Epithelial cell of esophagus (primary cell): ENCODE data around the gene SCN1A.

ENCODE experiments used
- DNase-seq: peaks from one replicate; pipeline ENCODE4 v3.0.0; 2010; ENCODE audit warnings: low read depth
- H3K4me3 ChIP-seq: 2 replicates; pipeline ENCODE4 v1.5.1; 2011; ENCODE audit warnings: mild to moderate bottlenecking, low read length, control low read depth
- TF ChIP-seq, protein P1 (sequence below): IDR thresholded peaks from 2 replicates; pipeline ENCODE4 v1.5.1; 2011; ENCODE audit warnings: low read depth, mild to moderate bottlenecking, low read length, control low read depth, inconsistent platforms; ENCODE audit not compliant: insufficient read depth; ENCODE audit errors: missing control alignments

The SCN1A gene

DNA sequence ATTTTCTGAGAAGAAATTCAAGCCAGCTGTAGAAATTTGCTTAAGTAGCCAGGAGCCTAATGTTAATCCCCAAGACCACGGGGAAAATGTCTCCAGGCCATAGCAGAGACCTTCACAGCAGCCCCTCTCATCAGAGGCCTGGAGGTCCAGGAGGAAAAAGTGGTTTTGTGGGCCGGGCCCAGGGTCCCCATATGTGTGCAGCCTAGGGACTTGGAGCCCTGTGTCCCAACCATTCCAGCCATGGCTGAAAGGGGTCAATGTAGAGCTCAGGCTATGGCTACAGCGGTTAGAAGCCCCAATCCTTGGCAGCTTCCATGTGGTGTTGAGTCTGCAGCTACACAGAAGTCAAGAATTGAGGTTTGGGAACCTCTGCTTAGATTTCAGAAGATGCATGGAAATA, 160.1 kb downstream of the SCN1A start:
- H3K4me3 ChIP-seq, result no peak overlapping the region
- no peak for DNase-seq
- TF ChIP-seq, protein P1, sequence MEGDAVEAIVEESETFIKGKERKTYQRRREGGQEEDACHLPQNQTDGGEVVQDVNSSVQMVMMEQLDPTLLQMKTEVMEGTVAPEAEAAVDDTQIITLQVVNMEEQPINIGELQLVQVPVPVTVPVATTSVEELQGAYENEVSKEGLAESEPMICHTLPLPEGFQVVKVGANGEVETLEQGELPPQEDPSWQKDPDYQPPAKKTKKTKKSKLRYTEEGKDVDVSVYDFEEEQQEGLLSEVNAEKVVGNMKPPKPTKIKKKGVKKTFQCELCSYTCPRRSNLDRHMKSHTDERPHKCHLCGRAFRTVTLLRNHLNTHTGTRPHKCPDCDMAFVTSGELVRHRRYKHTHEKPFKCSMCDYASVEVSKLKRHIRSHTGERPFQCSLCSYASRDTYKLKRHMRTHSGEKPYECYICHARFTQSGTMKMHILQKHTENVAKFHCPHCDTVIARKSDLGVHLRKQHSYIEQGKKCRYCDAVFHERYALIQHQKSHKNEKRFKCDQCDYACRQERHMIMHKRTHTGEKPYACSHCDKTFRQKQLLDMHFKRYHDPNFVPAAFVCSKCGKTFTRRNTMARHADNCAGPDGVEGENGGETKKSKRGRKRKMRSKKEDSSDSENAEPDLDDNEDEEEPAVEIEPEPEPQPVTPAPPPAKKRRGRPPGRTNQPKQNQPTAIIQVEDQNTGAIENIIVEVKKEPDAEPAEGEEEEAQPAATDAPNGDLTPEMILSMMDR, result no peak

DNA sequence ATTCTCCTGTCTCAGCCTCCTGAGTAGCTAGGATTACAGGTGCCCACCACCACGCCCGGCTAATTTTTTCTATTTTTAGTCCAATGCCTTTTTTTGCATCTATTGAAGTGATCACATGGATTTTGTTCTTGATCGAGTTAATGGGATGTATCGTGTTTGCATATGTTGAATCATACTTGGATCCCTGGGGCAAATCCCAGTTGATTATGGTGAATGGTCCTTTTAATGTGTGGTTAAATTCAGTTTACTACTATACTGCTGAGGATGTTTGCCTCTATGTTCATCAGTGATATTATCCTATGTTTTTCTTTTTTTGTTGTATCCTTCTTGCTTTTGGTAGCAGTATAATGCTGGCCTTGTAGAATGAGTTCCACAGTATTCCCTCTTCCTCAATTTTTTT, 166.0 kb downstream of the SCN1A start:
- DNase-seq, result no peak
- TF ChIP-seq, protein P1, result no peak
- no peak overlapping the region for H3K4me3 ChIP-seq

DNA sequence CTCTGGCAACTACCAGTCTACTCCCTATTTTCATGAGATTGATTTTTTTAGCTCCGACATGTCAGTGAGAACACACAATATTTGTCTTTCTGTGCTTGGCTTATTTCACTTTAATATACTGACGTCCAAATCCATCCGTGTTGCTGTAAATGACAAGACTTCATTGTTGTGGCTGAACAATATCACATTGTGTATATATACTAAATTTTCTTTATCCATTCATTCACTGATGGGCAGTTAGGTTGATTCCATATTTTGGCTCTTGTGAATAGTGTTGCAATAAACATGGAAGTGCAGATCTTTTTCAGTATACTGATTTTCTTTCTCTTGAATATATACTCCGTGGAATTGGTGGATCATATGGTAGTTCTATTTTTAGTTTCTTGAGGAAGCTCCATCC, 168.4 kb downstream of the SCN1A start:
- no peak overlapping the region for H3K4me3 ChIP-seq
- TF ChIP-seq, protein P1, result no peak
- no peak for DNase-seq

DNA sequence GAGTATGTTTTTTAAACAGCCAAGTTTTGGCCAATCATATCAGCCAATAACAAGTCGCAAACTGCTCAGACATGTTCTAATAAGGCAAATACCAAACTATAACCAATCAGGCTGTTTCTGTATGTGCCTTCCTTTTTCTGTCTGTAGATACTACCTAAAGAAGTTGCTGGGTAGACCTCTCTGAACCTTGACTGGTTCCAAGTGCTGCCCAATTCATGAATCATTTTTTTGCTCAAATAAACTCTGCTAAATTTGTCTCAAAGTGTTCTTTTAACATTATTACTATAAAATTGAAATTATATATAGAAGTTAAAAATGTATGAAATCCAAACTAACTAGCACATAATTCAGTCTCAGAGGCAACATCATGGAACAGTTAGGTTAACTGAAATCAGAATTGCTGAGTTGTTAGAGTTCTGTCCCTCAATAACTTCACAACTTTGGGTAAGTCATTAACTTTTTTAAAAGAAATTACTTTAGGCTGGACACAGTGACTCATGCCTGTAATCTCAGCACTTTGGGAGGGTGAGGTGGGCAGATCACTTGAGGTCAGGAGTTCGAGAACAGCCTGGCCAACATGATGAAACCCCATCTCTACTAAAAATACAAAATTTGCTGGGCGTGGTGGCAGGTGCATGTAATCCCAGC, 169.4 kb downstream of the SCN1A start:
- no peak overlapping the region for H3K4me3 ChIP-seq
- no peak for DNase-seq
- TF ChIP-seq, protein P1, result no peak

DNA sequence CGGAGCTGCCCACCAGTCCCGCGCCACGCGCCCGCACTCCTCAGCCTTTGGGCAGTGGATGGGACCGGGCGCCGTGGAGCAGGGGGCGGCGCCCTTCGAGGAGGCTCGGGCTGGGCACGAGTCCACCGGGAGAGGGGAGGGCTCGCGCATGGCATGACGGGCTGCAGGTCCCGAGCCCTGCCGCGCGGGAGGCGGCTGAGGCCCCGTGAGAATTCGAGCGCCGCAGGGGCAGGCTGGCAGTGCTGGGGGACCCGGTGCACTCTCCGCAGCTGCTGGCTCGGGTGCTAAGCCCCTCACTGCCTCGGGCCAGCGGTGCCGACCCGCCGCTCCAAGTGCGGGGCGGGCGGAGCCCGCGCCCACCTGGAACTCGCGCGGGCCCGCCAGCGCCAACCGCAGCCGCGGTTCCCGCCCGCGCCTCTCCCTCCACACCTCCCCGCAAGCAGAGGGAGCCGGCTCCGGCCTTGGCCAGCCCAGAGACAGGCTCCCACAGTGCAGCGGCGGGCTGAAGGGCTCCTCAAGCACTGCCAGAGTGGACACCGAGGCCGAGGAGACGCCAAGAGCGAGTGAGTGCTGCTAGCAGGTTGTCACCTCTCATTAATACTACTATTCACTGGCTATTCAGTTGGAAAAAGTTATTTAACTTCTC, 170.7 kb downstream of the SCN1A start:
- TF ChIP-seq, protein P1, result no peak
- DNase-seq, result peak; percentile 21
- no peak overlapping the region for H3K4me3 ChIP-seq

DNA sequence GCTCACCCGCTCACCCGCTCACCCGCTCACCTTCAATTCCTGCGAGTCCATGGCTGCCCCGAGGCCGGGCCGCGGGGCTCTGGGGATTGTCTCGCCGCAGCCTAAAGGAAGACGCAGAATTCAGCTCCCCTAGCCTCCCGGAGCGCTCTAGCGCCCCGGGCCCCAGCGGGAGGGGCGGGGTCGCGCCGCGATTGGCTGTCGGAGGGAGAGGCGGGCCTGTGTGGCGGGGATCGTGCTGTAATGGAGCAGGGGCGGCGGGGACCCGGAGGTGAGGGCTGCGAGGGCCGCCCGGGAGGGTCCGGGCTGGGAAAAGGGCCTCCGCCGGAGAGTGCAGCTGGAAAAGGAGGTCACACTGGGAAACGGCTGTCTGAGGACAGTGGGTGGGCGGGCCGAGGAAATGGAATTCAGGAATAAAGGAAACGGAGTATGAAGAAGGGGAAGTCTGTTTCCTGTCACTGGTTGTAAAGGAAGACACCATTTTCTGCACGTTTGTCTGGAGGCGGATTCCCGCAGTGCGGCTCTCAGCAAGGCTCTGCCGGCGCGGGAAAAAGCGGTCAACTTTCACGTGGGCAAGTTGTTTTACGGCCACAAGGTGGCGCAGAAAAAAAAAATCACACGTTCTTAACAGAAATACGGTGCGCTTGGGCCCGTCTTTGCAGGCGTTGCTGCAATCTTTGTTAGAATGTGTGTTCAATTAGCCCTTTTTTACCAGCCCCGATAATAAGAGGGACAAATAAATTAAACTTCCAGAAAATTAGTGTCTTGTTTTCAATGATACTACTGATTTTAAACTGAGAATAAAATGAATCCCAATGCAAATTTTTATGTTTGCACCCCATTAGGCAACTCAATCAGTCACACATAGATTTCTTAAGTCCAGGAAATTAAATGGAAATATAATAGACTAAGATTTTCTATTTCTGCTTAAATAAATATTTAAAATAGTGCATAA, 173.9 kb downstream of the SCN1A start, which contains the start of gene TTC21B:
Gene TTC21B, minus strand, starts transcription at position 122 of the 952 bp plus-strand sequence. Its CDS starts 71 bp downstream, at position 51.
- H3K4me3 ChIP-seq, result peak within 1 kb of the TSS; percentile 61
- TF ChIP-seq, protein P1, result peak; percentile 75
- DNase-seq, result peak; percentile 96
